Ishikawa (cell line): ENCODE data around the gene USP17L17.
"Not testable (repeated sequence)": the region's sequence is repeated elsewhere in the genome, so short reads cannot be mapped to it uniquely, and the experiment has no call there.

Source experiments
- CEBPB ChIP-seq: IDR thresholded peaks from 2 replicates; pipeline ENCODE4 v1.6.1; 2012
- EGR1 ChIP-seq: IDR thresholded peaks from 2 replicates; pipeline ENCODE4 v1.6.1; 2012
- TCF12 ChIP-seq: IDR thresholded peaks from 2 replicates; pipeline ENCODE4 v1.6.1; 2012; ENCODE audit warnings: low read depth
- TEAD4 ChIP-seq: IDR thresholded peaks from 2 replicates; pipeline ENCODE4 v1.6.1; 2012
- YY1 ChIP-seq: IDR thresholded peaks from 2 replicates; pipeline ENCODE4 v1.6.1; 2012; ENCODE audit warnings: low read depth
- ZBTB7A ChIP-seq: IDR thresholded peaks from 2 replicates; pipeline ENCODE4 v1.6.1; 2012; ENCODE audit warnings: low read depth
- TF ChIP-seq, protein P1 (sequence below): IDR thresholded peaks from 2 replicates; pipeline ENCODE4 v1.6.1; 2012; ENCODE audit warnings: low read depth, mild to moderate bottlenecking

Gene USP17L17

DNA sequence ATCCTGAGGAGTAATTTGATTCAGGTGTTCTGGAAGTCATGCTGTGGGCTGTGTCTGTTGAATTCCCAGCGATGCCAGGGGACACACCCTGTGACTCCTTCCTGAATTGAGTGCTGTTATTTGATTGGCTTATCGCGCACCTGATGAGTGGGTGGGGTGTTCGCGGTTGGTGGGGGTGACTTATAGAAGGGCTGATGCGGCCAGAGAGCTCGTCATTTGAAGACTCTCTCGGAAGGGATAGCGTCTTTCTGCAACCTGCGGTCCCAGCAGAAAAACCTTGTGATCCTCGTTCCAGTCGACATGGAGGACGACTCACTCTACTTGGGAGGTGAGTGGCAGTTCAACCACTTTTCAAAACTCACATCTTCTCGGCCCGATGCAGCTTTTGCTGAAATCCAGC lies 14.1 kb downstream of the USP17L17 start, which contains the start of gene USP17L20:
Gene USP17L20 (plus strand): TSS at position 301 of the 400 bp plus-strand sequence. CDS start 0 bp downstream, at position 301.
- TF ChIP-seq TCF12, TEAD4, ZBTB7A: not testable (repeated sequence)

DNA sequence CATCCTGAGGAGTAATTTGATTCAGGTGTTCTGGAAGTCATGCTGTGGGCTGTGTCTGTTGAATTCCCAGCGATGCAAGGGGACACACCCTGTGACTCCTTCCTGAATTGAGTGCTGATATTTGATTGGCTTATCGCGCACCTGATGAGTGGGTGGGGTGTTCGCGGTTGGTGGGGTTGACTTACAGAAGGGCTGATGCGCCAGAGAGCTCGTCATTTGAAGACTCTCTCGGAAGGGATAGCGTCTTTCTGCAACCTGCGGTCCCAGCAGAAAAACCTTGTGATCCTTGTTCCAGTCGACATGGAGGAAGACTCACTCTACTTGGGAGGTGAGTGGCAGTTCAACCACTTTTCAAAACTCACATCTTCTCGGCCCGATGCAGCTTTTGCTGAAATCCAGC lies 18.9 kb downstream of the USP17L17 start, which contains the start of gene USP17L21:
Gene USP17L21 (plus strand): TSS at position 301 of the 400 bp plus-strand sequence. CDS start 0 bp downstream, at position 301.
- TF ChIP-seq, protein P1, sequence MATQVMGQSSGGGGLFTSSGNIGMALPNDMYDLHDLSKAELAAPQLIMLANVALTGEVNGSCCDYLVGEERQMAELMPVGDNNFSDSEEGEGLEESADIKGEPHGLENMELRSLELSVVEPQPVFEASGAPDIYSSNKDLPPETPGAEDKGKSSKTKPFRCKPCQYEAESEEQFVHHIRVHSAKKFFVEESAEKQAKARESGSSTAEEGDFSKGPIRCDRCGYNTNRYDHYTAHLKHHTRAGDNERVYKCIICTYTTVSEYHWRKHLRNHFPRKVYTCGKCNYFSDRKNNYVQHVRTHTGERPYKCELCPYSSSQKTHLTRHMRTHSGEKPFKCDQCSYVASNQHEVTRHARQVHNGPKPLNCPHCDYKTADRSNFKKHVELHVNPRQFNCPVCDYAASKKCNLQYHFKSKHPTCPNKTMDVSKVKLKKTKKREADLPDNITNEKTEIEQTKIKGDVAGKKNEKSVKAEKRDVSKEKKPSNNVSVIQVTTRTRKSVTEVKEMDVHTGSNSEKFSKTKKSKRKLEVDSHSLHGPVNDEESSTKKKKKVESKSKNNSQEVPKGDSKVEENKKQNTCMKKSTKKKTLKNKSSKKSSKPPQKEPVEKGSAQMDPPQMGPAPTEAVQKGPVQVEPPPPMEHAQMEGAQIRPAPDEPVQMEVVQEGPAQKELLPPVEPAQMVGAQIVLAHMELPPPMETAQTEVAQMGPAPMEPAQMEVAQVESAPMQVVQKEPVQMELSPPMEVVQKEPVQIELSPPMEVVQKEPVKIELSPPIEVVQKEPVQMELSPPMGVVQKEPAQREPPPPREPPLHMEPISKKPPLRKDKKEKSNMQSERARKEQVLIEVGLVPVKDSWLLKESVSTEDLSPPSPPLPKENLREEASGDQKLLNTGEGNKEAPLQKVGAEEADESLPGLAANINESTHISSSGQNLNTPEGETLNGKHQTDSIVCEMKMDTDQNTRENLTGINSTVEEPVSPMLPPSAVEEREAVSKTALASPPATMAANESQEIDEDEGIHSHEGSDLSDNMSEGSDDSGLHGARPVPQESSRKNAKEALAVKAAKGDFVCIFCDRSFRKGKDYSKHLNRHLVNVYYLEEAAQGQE, result not testable (repeated sequence)
- TF ChIP-seq YY1, TCF12: not testable (repeated sequence)

DNA sequence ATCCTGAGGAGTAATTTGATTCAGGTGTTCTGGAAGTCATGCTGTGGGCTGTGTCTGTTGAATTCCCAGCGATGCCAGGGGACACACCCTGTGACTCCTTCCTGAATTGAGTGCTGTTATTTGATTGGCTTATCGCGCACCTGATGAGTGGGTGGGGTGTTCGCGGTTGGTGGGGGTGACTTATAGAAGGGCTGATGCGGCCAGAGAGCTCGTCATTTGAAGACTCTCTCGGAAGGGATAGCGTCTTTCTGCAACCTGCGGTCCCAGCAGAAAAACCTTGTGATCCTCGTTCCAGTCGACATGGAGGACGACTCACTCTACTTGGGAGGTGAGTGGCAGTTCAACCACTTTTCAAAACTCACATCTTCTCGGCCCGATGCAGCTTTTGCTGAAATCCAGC lies 23.6 kb downstream of the USP17L17 start, which contains the start of gene USP17L22:
Gene USP17L22 (plus strand): TSS at position 301 of the 400 bp plus-strand sequence. CDS start 0 bp downstream, at position 301.
- not testable (repeated sequence) for TF ChIP-seq CEBPB, ZBTB7A, EGR1
